HCT116 (cell line): ENCODE results near the gene CUL9. TPM values are rescaled to one million over a fixed set of nuclear protein-coding genes. Genes with fewer than 3 reads are reported as not detected.

Source experiments
- ATAC-seq: fragments of 200-7000 bp; cut with Tn5 transposase; 2 replicates; pipeline ENCODE4 v1.9.1; 2020; ENCODE audit warnings: mild to moderate bottlenecking, moderate library complexity
- BruUV-seq: library from RNA; stranded (reverse); fragments of 400-500 nt; replicated peaks from 2 replicates; lab custom pipeline; 2021; lab: Mats Ljungman, UMichigan
- CTCF ChIA-PET: fragments of 300-600 bp; sonication (Branson Sonifier 250); formaldehyde crosslinking; loops from one replicate; lab custom pipeline; 2021; ENCODE audit warnings: antibody characterized with exemption; lab: Charles Lee
- POLR2A ChIA-PET: fragments of 300-600, 350-600 bp; sonication (Branson Sonifier 250); formaldehyde crosslinking; loops from one replicate; lab custom pipeline; 2021; ENCODE audit warnings: antibody characterized with exemption; lab: Charles Lee
- RAD21 ChIA-PET, 2 experiments: fragments of 300-600 bp; sonication (Branson Sonifier 250); formaldehyde crosslinking; loops; one replicate each; lab custom pipeline; 2023; ENCODE audit warnings: low total read pairs in 2 of 2; ENCODE audit not compliant: uncharacterized antibody in 2 of 2, unreplicated experiment in 2 of 2, low non-redundant PET in 1 of 2; lab: Charles Lee
- DNase-seq: peaks from one replicate; pipeline ENCODE4 v3.0.0-alpha.2; 2010; ENCODE audit warnings: low read depth, low spot score
- H2AFZ ChIP-seq: fragments of 200-600 bp; shearing (Covaris generic), sonication (generic); 2 replicates; pipeline ENCODE4 v1.6.1; 2017; ENCODE audit warnings: low read depth, mixed run types, mixed read lengths, antibody characterized with exemption, low read length; ENCODE audit not compliant: poor library complexity, severe bottlenecking
- H3K27ac ChIP-seq: 2 replicates; pipeline ENCODE4 v1.5.1; 2012; ENCODE audit warnings: low read depth, low read length
- H3K27me3 ChIP-seq: fragments of 200-600 bp; sonication (generic); 2 replicates; pipeline ENCODE4 v1.6.1; 2016; ENCODE audit warnings: mixed run types, low read length, mixed read lengths; ENCODE audit not compliant: insufficient read depth
- H3K36me3 ChIP-seq, 2 experiments: fragments of 200-500 bp in 1 of 2; fragments of 200-600 bp in 1 of 2; sonication (Bioruptor generic) in 1 of 2; sonication (generic) in 1 of 2; 2 replicates each; pipeline versions ENCODE4 v1.5.1 to v1.6.1; 2014 to 2016; ENCODE audit warnings: low read length in 2 of 2, inconsistent platforms in 1 of 2, mixed read lengths in 1 of 2, mixed run types in 1 of 2; ENCODE audit not compliant: insufficient read depth in 2 of 2, control insufficient read depth in 1 of 2
- H3K4me1 ChIP-seq, 2 experiments: fragments of 200-600 bp in 1 of 2; sonication (generic) in 1 of 2; 2 replicates each; pipeline versions ENCODE4 v1.5.1 to v1.6.1; 2012 to 2017; ENCODE audit warnings: low read length in 2 of 2, inconsistent platforms in 1 of 2, mild to moderate bottlenecking in 1 of 2, mixed read lengths in 1 of 2, mixed run types in 1 of 2, moderate library complexity in 1 of 2; ENCODE audit not compliant: insufficient read depth in 2 of 2, control insufficient read depth in 1 of 2
- H3K4me2 ChIP-seq: fragments of 200-600 bp; sonication (generic); 2 replicates; pipeline ENCODE4 v1.6.1; 2017; ENCODE audit warnings: mixed run types, low read length, mixed read lengths
- H3K4me3 ChIP-seq, 2 experiments: fragments of 200-600 bp in 1 of 2; sonication (generic) in 1 of 2; replicated peaks in 1 of 2; 2 replicates each; pipeline ENCODE4 v1.5.1; 2011 to 2016; ENCODE audit warnings: low read length in 2 of 2, control low read depth in 1 of 2, low read depth in 1 of 2, mild to moderate bottlenecking in 1 of 2, mixed read lengths in 1 of 2, mixed run types in 1 of 2
- H3K79me2 ChIP-seq: fragments of 200-600 bp; sonication (generic); 2 replicates; pipeline ENCODE4 v1.6.1; 2017; ENCODE audit warnings: mild to moderate bottlenecking, mixed run types, low read length, moderate library complexity, mixed read lengths; ENCODE audit not compliant: insufficient read depth
- H3K9ac ChIP-seq: fragments of 200-600 bp; sonication (generic); 2 replicates; pipeline ENCODE4 v1.6.1; 2016; ENCODE audit warnings: low read length, mixed read lengths
- H3K9me2 ChIP-seq: fragments of 200-600 bp; sonication (generic), shearing (Covaris generic); 2 replicates; pipeline ENCODE4 v1.6.1; 2017; ENCODE audit warnings: mixed run types, mild to moderate bottlenecking, moderate library complexity; ENCODE audit not compliant: insufficient read depth
- H3K9me3 ChIP-seq, 2 experiments: fragments of 200-500 bp in 1 of 2; fragments of 200-600 bp in 1 of 2; sonication (Bioruptor generic) in 1 of 2; sonication (generic) in 1 of 2; 2 replicates each; pipeline ENCODE4 v1.6.1; 2014 to 2017; ENCODE audit warnings: low read length in 2 of 2, mixed read lengths in 2 of 2, inconsistent platforms in 1 of 2, low read depth in 1 of 2, mild to moderate bottlenecking in 1 of 2, mixed run types in 1 of 2, moderate library complexity in 1 of 2; ENCODE audit not compliant: control insufficient read depth in 1 of 2, insufficient read depth in 1 of 2
- H4K20me1 ChIP-seq: fragments of 200-600 bp; sonication (generic), shearing (Covaris generic); 2 replicates; pipeline ENCODE4 v1.6.1; 2017; ENCODE audit warnings: mixed run types, mild to moderate bottlenecking, moderate library complexity; ENCODE audit not compliant: insufficient read depth
- CBX3 ChIP-seq: IDR thresholded peaks from 2 replicates; pipeline ENCODE4 v1.6.1; 2012; ENCODE audit warnings: low read depth
- CEBPB ChIP-seq: IDR thresholded peaks from 2 replicates; pipeline ENCODE4 v1.6.1; 2012; ENCODE audit warnings: low read depth
- EGR1 ChIP-seq: IDR thresholded peaks from 2 replicates; pipeline ENCODE4 v1.6.1; 2012; ENCODE audit warnings: low read depth
- JUND ChIP-seq: IDR thresholded peaks from 2 replicates; pipeline ENCODE4 v1.6.1; 2012
- SIN3A ChIP-seq: IDR thresholded peaks from 2 replicates; pipeline ENCODE4 v1.6.1; 2012; ENCODE audit warnings: low read depth
- TCF7L2 ChIP-seq: IDR thresholded peaks from 2 replicates; pipeline ENCODE4 v1.7.0; 2011; ENCODE audit warnings: borderline replicate concordance, inconsistent platforms; ENCODE audit not compliant: insufficient read depth, insufficient read length; ENCODE audit errors: extremely low read depth
- YY1 ChIP-seq: IDR thresholded peaks from 2 replicates; pipeline ENCODE4 v1.6.1; 2011; ENCODE audit warnings: low read length, low read depth, moderate library complexity, mild to moderate bottlenecking; ENCODE audit not compliant: insufficient replicate concordance; ENCODE audit errors: extremely low read depth
- ZBTB33 ChIP-seq: IDR thresholded peaks from 2 replicates; pipeline ENCODE4 v1.6.1; 2011; ENCODE audit warnings: mild to moderate bottlenecking, low read length, moderate library complexity; ENCODE audit not compliant: insufficient replicate concordance; ENCODE audit errors: extremely low read depth
- ZNF274 ChIP-seq: fragments of 200-500 bp; sonication (Bioruptor generic); IDR thresholded peaks from 2 replicates; pipeline ENCODE4 v1.6.1; 2014; ENCODE audit warnings: mild to moderate bottlenecking, low read depth, low read length, inconsistent platforms
- intact Hi-C: fragments of 100-400 bp; cut with micrococcal nuclease; formaldehyde crosslinking; loops from 2 replicates; pipeline ENCODE4 v1.10.0; 2022
- total RNA-seq: library from RNA; stranded (reverse); gene quantifications from one replicate; pipeline ENCODE4 v1.2.1, GENCODE V29; 2021; ENCODE audit not compliant: unreplicated experiment
- TF ChIP-seq, protein P1 (sequence below): IDR thresholded peaks from 2 replicates; pipeline ENCODE4 v1.6.1; 2012
- TF ChIP-seq, protein P2 (sequence below): IDR thresholded peaks from 2 replicates; pipeline ENCODE4 v1.6.1; 2012

Gene CUL9
- total RNA-seq, 1 experiment from 2014 or later: 36.5 TPM

GRCh38 chr6:43262000-43262779 is 80.2 kb downstream of the CUL9 start:
- no peaks in the 10 kb centered on the region for H3K4me1 ChIP-seq
- no peaks in the 10 kb centered on the region for H3K36me3 ChIP-seq
- no peak overlapping the region for H2AFZ ChIP-seq
- TF ChIP-seq TCF7L2 (no peak), EGR1 (no peak), CBX3 (no peak), ZBTB33 (no peak), ZNF274 (no peak), SIN3A (no peak), JUND (no peak), YY1 (no peak), CEBPB (no peak)
- TF ChIP-seq, protein P1, sequence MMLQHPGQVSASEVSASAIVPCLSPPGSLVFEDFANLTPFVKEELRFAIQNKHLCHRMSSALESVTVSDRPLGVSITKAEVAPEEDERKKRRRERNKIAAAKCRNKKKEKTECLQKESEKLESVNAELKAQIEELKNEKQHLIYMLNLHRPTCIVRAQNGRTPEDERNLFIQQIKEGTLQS: no peak
- TF ChIP-seq, protein P2, sequence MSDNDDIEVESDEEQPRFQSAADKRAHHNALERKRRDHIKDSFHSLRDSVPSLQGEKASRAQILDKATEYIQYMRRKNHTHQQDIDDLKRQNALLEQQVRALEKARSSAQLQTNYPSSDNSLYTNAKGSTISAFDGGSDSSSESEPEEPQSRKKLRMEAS: no peak
- TF ChIP-seq, all 23 proteins: peak for 0
- RAD21 ChIA-PET: no interaction called here
- H3K9me3 ChIP-seq: no peaks in the 10 kb centered on the region
- BruUV-seq: no TSS peak
- intact Hi-C loops: no loop called here
- DNase-seq: no peak
- CTCF ChIA-PET: interaction anchor here (1.0 to 3.8 kb wide), 5 partner anchors 10 to 245 kb away, joined by 3 to 23 read pairs (median 7); partner anchors contain the start of gene DNPH1
- no peaks in the 10 kb centered on the region for H3K27me3 ChIP-seq
- H3K79me2 ChIP-seq: no peaks in the 10 kb centered on the region
- no peak overlapping the region for H3K9ac ChIP-seq
- H3K9me2 ChIP-seq: no peaks in the 10 kb centered on the region
- no peak overlapping the region for H3K27ac ChIP-seq
- H4K20me1 ChIP-seq: no peaks in the 10 kb centered on the region
- POLR2A ChIA-PET: no interaction called here
- no peak for ATAC-seq
- no peak overlapping the region for H3K4me2 ChIP-seq
- no peak overlapping the region for H3K4me3 ChIP-seq
